SU-DHL-6 (cell line): ENCODE data around the gene ZNF101.
"Not testable (repeated sequence)": the region's sequence is repeated elsewhere in the genome, so short reads cannot be mapped to it uniquely, and the experiment has no call there.

Experiments used
- H2AFZ ChIP-seq: fragments of 200-600 bp; sonication (generic); 2 replicates; pipeline ENCODE4 v1.6.1; 2014; ENCODE audit warnings: low read depth, mild to moderate bottlenecking, moderate library complexity, mixed read lengths, antibody characterized with exemption, low read length; ENCODE audit not compliant: severe bottlenecking
- H3F3A ChIP-seq: fragments of 200-600 bp; shearing (Covaris generic); 2 replicates; pipeline ENCODE4 v1.6.0; 2016; ENCODE audit warnings: antibody characterized with exemption, mild to moderate bottlenecking; ENCODE audit not compliant: insufficient read depth
- H3K27ac ChIP-seq: fragments of 200-600 bp; sonication (generic); 2 replicates; pipeline ENCODE4 v1.5.1; 2016; ENCODE audit warnings: low read depth, mild to moderate bottlenecking, low read length, moderate library complexity, mixed read lengths
- H3K27me3 ChIP-seq: fragments of 200-600 bp; sonication (generic), shearing (Covaris generic); 2 replicates; pipeline ENCODE4 v1.6.0; 2014; ENCODE audit warnings: mild to moderate bottlenecking, low read length
- H3K36me3 ChIP-seq: fragments of 200-600 bp; sonication (generic); 2 replicates; pipeline ENCODE4 v1.6.1; 2014; ENCODE audit warnings: mild to moderate bottlenecking, low read length, mixed read lengths
- H3K4me2 ChIP-seq: fragments of 300-600, 200-600 bp; shearing (Covaris generic), sonication (generic); 2 replicates; pipeline ENCODE4 v1.6.0; 2014; ENCODE audit warnings: low read length, low read depth, mild to moderate bottlenecking; ENCODE audit not compliant: poor library complexity, severe bottlenecking
- H3K4me3 ChIP-seq: fragments of 200-600 bp; sonication (generic); 2 replicates; pipeline ENCODE4 v1.5.1; 2014; ENCODE audit warnings: antibody characterized with exemption, low read length, mild to moderate bottlenecking, mixed read lengths; ENCODE audit not compliant: insufficient read depth, poor library complexity, severe bottlenecking
- H3K79me2 ChIP-seq: fragments of 200-600 bp; sonication (generic); 2 replicates; pipeline ENCODE4 v1.6.1; 2014; ENCODE audit warnings: mild to moderate bottlenecking, low read length, moderate library complexity; ENCODE audit not compliant: insufficient read depth
- H3K9ac ChIP-seq: fragments of 200-600 bp; sonication (generic); 2 replicates; pipeline ENCODE4 v1.7.0; 2014; ENCODE audit warnings: mild to moderate bottlenecking, low read length
- H3K9me2 ChIP-seq: fragments of 200-600 bp; sonication (generic); replicated peaks from 2 replicates; pipeline ENCODE4 v1.6.1; 2014; ENCODE audit warnings: low read length; ENCODE audit not compliant: insufficient read depth
- H3K9me3 ChIP-seq: fragments of 200-600 bp; sonication (generic); 2 replicates; pipeline ENCODE4 v1.6.1; 2014; ENCODE audit warnings: low read length, mixed read lengths; ENCODE audit not compliant: insufficient read depth
- H4K20me1 ChIP-seq: fragments of 200-600 bp; sonication (generic); 2 replicates; pipeline ENCODE4 v1.6.1; 2014; ENCODE audit warnings: low read depth, mild to moderate bottlenecking, antibody characterized with exemption, low read length, moderate library complexity, mixed read lengths
- EZH2phosphoT487 ChIP-seq: fragments of 200-600 bp; sonication (generic), shearing (Covaris generic); conservative IDR thresholded peaks from 2 replicates; pipeline ENCODE4 v1.6.1; 2018; ENCODE audit warnings: mild to moderate bottlenecking, antibody characterized with exemption, low read length, moderate library complexity, mixed read lengths
- TF ChIP-seq, protein P1 (sequence below): fragments of 200-600 bp; sonication (generic); IDR thresholded peaks from one replicate; pipeline ENCODE4 v1.5.1; 2017; ENCODE audit warnings: antibody characterized with exemption, mild to moderate bottlenecking, low read length, moderate library complexity; ENCODE audit not compliant: insufficient read depth, poor library complexity, severe bottlenecking

The ZNF101 gene

DNA sequence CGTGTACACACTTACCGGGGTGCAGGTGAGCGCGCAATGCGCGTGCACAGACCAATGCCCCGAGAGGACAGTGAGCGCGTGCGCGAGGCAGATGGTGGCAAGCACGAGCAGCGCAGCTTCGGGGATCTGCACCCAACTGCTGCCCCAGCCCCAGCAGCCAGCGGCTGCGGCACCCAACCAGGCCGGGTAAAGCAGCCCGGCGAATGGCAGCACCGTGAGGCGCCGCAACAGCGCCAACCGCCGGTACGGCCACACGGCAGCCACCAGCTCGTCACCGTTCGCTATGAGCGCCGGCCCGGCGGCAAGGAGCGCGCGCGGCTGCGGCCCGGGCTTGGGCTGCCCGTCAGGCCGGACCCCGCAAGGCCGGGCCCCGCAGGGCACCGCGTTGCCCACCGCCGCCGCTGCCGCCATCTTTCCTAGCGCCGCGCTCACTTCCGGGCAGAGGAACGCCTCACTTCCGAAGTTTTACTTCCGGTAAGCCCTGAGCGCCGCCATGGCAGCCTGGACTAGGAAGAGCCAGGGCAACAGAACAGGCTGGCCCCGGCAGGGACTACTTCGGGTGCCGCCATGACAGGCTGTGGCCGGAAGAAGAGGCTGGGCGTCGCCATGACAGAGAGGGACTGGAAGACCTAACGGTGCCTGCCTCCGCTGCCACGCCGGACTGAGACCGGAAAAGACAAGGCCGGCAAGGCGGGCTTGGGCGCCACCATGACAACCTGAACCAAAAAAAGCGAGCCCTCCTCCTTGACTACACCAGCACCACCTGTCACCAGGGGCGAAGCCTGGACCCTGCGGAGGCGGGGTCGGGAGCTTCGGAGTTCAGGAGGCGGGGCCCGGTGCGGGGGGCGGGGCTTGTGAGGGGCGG, 5.2 kb upstream of the ZNF101 start, which contains the start of gene ATP13A1:
TSS of gene ATP13A1 (minus strand) at position 421 of the 865 bp plus-strand sequence. CDS start at position 411, 10 bp downstream.
- Histone ChIP-seq H3F3A (peaks cover 40% of the 10 kb centered on the region), H3K27me3 (no peaks in the 10 kb centered on the region), H3K9me3 (no peaks in the 10 kb centered on the region), H3K9ac (peak within 1 kb of the TSS; percentile 86), H3K36me3 (0 out of 2 replicates have a peak, but pooled peaks cover under 1% of the 10 kb centered on the region), H3K79me2 (peaks cover 36% of the 10 kb centered on the region), H3K9me2 (no peaks in the 10 kb centered on the region), H2AFZ (no peak within 1 kb of the TSS), H4K20me1 (no peaks in the 10 kb centered on the region), H3K27ac (peak within 1 kb of the TSS; percentile 93), H3K4me2 (peak within 1 kb of the TSS; percentile 95), H3K4me3 (peak within 1 kb of the TSS; percentile 56)
- TF ChIP-seq, protein P1, sequence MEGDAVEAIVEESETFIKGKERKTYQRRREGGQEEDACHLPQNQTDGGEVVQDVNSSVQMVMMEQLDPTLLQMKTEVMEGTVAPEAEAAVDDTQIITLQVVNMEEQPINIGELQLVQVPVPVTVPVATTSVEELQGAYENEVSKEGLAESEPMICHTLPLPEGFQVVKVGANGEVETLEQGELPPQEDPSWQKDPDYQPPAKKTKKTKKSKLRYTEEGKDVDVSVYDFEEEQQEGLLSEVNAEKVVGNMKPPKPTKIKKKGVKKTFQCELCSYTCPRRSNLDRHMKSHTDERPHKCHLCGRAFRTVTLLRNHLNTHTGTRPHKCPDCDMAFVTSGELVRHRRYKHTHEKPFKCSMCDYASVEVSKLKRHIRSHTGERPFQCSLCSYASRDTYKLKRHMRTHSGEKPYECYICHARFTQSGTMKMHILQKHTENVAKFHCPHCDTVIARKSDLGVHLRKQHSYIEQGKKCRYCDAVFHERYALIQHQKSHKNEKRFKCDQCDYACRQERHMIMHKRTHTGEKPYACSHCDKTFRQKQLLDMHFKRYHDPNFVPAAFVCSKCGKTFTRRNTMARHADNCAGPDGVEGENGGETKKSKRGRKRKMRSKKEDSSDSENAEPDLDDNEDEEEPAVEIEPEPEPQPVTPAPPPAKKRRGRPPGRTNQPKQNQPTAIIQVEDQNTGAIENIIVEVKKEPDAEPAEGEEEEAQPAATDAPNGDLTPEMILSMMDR, result no peak
- TF ChIP-seq EZH2phosphoT487, result no peak

DNA sequence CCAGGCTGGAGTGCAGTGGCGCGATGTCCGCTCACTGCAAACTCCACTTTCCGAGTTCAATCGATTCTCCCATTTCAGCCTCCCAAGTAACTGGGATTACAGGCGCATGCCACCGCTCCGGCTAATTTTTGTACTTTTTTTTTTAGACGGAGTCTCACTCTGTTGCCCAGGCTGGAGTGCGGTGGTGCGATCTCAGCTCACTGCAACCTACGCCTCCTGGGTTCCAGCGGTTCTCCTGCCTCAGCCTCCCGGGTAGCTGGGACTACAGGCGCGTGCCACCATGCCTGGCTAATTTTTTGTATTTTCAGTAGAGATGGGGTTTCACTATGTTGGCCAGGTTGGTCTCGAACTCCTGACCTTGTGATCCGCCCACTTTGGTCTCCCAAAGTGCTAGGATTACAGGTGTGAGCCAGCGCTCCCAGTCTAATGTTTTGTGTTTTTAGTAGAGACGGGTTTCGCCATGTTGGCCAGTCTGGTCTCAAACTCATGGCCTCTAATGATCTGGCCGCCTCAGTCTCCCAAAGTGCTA, 3.2 kb upstream of the ZNF101 start:
- not testable (repeated sequence) for H2AFZ ChIP-seq, H3K4me3 ChIP-seq, H3K36me3 ChIP-seq, H3K9me2 ChIP-seq, H3K9me3 ChIP-seq, H4K20me1 ChIP-seq, H3K9ac ChIP-seq, H3K27me3 ChIP-seq
- Histone ChIP-seq H3K79me2 (peaks cover 43% of the 10 kb centered on the region), H3F3A (peaks cover 40% of the 10 kb centered on the region), H3K4me2 (peak overlapping the region; percentile 40), H3K27ac (peak overlapping the region; percentile 93)

DNA sequence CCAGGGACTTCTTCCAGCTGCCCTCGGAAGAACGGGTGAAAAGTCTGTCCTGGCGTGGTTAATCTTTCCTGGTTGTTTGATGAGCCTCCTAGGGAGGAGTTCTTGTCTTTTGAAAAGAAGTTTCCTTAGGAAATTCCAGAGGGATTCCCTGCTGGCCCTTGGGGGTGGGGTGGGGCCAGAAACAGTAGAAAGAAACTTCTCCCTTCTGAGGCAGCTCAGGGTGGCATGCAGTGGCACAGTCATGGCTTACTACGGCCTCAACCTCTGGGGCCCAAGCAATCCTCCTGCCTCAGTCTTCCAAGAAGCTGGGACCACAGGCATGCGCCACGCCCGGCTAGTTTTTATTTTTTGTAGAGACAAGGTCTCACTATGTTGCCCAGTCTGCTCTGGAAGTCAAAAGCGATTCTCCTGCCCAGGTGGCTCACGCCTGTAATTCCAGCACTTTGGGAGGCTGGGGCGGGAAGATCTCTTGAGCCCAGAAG, 1.5 kb downstream of the ZNF101 start:
- H3K9me3 ChIP-seq, result no peaks in the 10 kb centered on the region
- H3K27me3 ChIP-seq, result no peaks in the 10 kb centered on the region
- peak overlapping the region; percentile 90 for H3K27ac ChIP-seq
- TF ChIP-seq, protein P1, result no peak
- TF ChIP-seq EZH2phosphoT487, result no peak
- no peak overlapping the region for H2AFZ ChIP-seq
- peak overlapping the region; percentile 100 for H3K4me3 ChIP-seq
- H3K9ac ChIP-seq, result peak overlapping the region; percentile 99
- H3K79me2 ChIP-seq, result peaks cover 65% of the 10 kb centered on the region
- no peaks in the 10 kb centered on the region for H3K9me2 ChIP-seq
- peaks cover 9% of the 10 kb centered on the region; the same call in 1 of the 2 replicates for H3K36me3 ChIP-seq
- peak overlapping the region; percentile 93 for H3K4me2 ChIP-seq
- no peaks in the 10 kb centered on the region for H4K20me1 ChIP-seq
- peaks cover 22% of the 10 kb centered on the region for H3F3A ChIP-seq

DNA sequence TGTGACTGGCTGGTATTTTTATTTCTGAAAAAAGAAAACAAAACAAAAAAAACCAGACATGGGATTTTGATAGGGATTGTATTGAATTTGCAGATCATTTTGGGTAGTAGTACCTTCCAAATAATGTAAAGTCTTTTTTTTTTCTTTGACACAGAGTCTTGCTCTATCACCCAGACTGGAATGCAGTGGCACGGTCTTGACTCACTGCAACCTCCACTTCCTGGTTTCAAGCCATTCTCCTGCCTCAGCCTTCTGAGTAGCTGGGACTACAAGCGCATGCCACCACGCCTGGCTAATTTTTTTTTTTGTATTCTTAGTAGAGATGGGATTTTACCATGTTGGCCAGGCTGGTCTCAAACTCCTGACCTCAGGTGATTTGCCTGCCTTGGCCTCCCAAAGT, 4.2 kb downstream of the ZNF101 start:
- H3K79me2 ChIP-seq, result peaks cover 89% of the 10 kb centered on the region
- H3F3A ChIP-seq, result peaks cover 7% of the 10 kb centered on the region
- H2AFZ ChIP-seq, result no peak overlapping the region
- H3K9me3 ChIP-seq, result no peaks in the 10 kb centered on the region
- H3K27me3 ChIP-seq, result no peaks in the 10 kb centered on the region
- no peak overlapping the region for H3K9ac ChIP-seq
- H3K9me2 ChIP-seq, result no peaks in the 10 kb centered on the region
- no peak overlapping the region for H3K4me2 ChIP-seq
- TF ChIP-seq, protein P1, result no peak
- no peak for TF ChIP-seq EZH2phosphoT487
- no peaks in the 10 kb centered on the region for H4K20me1 ChIP-seq
- H3K36me3 ChIP-seq, result peaks cover 28% of the 10 kb centered on the region
- no peak overlapping the region for H3K27ac ChIP-seq
- no peak overlapping the region for H3K4me3 ChIP-seq
